Measurements from ENCODE around the gene CEP41.

CEP41 gene

GRCh38 chr7:130441408-130441869 lies 623 bp upstream of the CEP41 start:
- Histone ChIP-seq H3K27ac (replicated peaks) (peak overlapping the region; percentile 96), H3K27me3 (ENCODE audit: insufficient read depth, poor library complexity, severe bottlenecking) (no peaks in the 10 kb centered on the region), H3K4me3 (replicated peaks; ENCODE audit: insufficient read depth, low read length) (peak overlapping the region; percentile 52)
- DNase-seq (ENCODE audit: low read depth in 1 of 2, low spot score in 1 of 2), result no peak
- TF ChIP-seq SPI1 (IDR thresholded peaks at IDR 0.05; ENCODE audit: borderline replicate concordance, low read depth), result no peak
- TF ChIP-seq CTCF (IDR thresholded peaks at IDR 0.05; ENCODE audit: insufficient read depth, low read length), result no peak
- no peak for TF ChIP-seq GABPA (IDR thresholded peaks at IDR 0.05; ENCODE audit: low read depth)
- TF ChIP-seq POLR2AphosphoS5 (IDR thresholded peaks at IDR 0.05; ENCODE audit: low read depth), result no peak
- TF ChIP-seq, protein P1, sequence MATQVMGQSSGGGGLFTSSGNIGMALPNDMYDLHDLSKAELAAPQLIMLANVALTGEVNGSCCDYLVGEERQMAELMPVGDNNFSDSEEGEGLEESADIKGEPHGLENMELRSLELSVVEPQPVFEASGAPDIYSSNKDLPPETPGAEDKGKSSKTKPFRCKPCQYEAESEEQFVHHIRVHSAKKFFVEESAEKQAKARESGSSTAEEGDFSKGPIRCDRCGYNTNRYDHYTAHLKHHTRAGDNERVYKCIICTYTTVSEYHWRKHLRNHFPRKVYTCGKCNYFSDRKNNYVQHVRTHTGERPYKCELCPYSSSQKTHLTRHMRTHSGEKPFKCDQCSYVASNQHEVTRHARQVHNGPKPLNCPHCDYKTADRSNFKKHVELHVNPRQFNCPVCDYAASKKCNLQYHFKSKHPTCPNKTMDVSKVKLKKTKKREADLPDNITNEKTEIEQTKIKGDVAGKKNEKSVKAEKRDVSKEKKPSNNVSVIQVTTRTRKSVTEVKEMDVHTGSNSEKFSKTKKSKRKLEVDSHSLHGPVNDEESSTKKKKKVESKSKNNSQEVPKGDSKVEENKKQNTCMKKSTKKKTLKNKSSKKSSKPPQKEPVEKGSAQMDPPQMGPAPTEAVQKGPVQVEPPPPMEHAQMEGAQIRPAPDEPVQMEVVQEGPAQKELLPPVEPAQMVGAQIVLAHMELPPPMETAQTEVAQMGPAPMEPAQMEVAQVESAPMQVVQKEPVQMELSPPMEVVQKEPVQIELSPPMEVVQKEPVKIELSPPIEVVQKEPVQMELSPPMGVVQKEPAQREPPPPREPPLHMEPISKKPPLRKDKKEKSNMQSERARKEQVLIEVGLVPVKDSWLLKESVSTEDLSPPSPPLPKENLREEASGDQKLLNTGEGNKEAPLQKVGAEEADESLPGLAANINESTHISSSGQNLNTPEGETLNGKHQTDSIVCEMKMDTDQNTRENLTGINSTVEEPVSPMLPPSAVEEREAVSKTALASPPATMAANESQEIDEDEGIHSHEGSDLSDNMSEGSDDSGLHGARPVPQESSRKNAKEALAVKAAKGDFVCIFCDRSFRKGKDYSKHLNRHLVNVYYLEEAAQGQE (IDR thresholded peaks at IDR 0.05; ENCODE audit: insufficient replicate concordance, low read depth), result no peak

- H3K27me3 ChIP-seq (ENCODE audit: insufficient read depth, poor library complexity, severe bottlenecking), result no peaks in the 10 kb centered on the region
- TF ChIP-seq POLR2AphosphoS5 (IDR thresholded peaks at IDR 0.05; ENCODE audit: low read depth), result no peak
- TF ChIP-seq CTCF (IDR thresholded peaks at IDR 0.05; ENCODE audit: insufficient read depth, low read length), result no peak
- TF ChIP-seq, protein P1 (IDR thresholded peaks at IDR 0.05; ENCODE audit: insufficient replicate concordance, low read depth), result no peak
- TF ChIP-seq SPI1 (IDR thresholded peaks at IDR 0.05; ENCODE audit: borderline replicate concordance, low read depth), result no peak
- TF ChIP-seq GABPA (IDR thresholded peaks at IDR 0.05; ENCODE audit: low read depth), result no peak
- DNase-seq (ENCODE audit: low read depth in 1 of 2, low spot score in 1 of 2), result no peak
- H3K4me3 ChIP-seq (replicated peaks; ENCODE audit: insufficient read depth, low read length), result no peak overlapping the region
- H3K27ac ChIP-seq (replicated peaks), result no peak overlapping the region
Measured at GRCh38 chr7:130436253-130436652, 4.6 kb downstream of the CEP41 start.

DNA sequence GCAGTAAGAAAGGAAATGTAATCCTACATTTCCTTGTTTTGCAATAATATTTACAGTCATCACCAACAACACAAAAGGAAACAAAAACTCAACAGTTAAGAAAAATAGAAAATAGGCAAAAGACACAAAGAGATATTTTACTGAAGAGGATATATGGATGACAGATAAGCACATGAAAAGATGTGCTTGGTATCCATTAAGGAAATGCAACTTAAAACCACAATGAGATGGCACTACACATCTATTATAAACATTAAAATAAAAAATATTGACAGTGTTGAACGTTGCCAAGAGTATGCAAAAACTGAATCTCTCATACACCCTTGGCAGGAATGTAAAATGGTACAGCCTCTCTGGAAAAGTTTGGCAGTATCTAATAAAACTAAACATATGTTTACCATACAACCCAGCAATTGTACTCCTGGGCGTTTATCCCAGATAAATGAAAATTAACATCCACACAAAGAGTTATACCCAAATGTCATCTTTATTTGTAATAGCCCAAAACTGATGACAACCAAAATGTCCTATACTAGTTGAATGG lies 5.4 kb downstream of the CEP41 start:
- DNase-seq (ENCODE audit: low read depth in 1 of 2, low spot score in 1 of 2), result no peak
- TF ChIP-seq SPI1 (IDR thresholded peaks at IDR 0.05; ENCODE audit: borderline replicate concordance, low read depth) (no peak), CTCF (IDR thresholded peaks at IDR 0.05; ENCODE audit: insufficient read depth, low read length) (no peak), POLR2AphosphoS5 (IDR thresholded peaks at IDR 0.05; ENCODE audit: low read depth) (no peak), GABPA (IDR thresholded peaks at IDR 0.05; ENCODE audit: low read depth) (no peak)
- TF ChIP-seq, protein P1 (IDR thresholded peaks at IDR 0.05; ENCODE audit: insufficient replicate concordance, low read depth), result no peak
- H3K27ac ChIP-seq (replicated peaks), result no peak overlapping the region
- no peak overlapping the region for H3K4me3 ChIP-seq (replicated peaks; ENCODE audit: insufficient read depth, low read length)
- H3K27me3 ChIP-seq (ENCODE audit: insufficient read depth, poor library complexity, severe bottlenecking), result no peaks in the 10 kb centered on the region
